ENCODE data around the gene RNF150.
"Not testable (repeated sequence)": the region's sequence is repeated elsewhere in the genome, so short reads cannot be mapped to it uniquely, and the experiment has no call there.

Gene RNF150

DNA sequence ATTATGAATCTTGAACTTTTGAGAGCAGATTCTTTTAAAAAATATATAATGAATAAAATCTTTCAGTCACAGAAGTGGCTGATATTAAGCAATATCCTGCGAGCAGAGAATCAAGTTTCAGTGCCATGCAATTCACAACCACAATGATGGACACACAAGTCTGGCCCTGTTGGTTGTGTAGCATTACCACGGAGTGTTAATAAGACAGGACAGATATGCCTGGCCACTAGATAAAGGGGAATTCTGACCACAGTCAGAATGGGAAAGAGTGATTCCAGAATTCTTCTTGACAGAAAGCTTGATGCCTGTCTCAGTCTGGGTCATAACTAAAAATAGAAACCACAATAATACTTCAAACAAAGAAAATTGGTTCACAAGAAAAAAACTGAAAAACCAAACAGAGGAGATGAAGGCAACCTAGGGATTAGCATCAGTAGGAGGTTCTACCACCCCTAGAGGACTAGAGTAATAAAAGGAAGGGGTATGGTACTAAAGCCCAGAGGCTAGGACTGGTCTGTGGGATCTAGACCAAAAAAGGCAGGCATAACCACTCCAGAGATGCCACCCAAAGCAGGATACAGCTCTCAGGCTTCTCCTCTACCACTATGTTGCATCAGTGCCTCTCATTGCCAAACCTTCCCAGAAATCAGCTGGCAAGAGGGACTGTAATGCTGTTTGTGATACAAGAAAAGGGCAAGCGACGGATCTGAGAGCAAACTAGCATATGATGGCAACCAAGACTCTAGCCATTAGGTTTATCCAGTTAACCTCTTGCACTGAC is 59.0 kb downstream of the RNF150 start:
- DNase-seq: no peak

DNA sequence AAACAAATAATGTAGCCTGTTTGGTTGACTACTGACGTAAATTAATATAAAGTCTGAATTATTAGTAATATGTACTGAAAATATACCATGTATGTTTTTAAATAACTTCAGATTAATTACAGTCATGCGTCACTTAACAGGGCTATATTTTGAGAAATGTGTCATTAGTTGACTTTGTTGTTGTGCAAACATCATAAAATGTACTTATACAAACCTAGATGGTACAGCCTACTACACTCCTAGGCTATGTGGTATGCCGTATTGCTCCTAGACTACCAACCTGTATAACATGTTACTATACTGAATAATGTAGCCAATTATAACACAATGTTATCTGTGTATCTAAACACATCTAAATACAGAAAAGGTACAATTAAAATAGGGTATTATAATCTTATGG is 66.6 kb downstream of the RNF150 start:
- DNase-seq: no peak

GRCh38 chr4:141065872-141066271 is 67.4 kb downstream of the RNF150 start:
- no peak for DNase-seq

GRCh38 chr4:141062651-141063050 is 70.6 kb downstream of the RNF150 start:
- no peak for DNase-seq

GRCh38 chr4:141058591-141059512 is 74.4 kb downstream of the RNF150 start:
- DNase-seq: no peak

DNA sequence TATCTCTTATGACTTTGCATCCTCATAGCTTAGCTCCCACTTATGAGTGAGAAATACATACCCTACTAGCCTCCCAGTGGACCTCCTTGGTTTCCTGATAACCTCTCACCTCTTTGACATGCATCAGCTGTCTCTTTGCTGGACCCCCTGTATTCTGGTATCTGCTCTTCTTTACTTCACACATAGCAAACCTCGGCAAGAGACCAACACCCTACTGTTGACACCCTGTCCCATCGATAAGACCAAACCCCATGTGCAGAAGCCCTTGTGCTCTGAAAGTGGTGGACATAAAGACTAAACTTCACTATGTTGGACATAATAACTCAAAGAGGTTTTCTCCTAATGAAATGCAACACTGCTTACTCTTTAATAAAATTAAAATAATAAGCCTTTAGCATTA is 75.7 kb downstream of the RNF150 start:
- DNase-seq: no peak

DNA sequence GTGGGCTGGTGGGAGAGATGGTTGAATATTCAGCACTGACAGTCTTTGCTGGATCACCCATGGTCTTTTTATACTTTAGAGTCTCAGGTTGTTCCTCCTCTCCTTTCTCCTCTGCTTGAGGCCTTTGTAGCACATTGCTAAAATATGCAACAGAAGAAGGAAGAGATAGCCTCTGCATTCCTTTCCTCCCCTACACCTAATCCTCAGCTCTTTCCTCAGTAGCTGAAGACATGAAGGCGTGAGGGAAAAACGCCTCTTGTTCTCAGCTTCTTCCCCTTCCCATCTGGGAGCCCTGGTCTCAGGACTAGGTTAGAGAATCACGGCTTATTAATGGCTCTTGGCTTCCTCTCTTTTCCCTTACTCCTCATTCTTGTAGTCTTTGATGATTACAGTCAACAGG is 76.8 kb downstream of the RNF150 start:
- no peak for DNase-seq

GRCh38 chr4:141054446-141054845 is 78.8 kb downstream of the RNF150 start:
- no peak for DNase-seq

DNA sequence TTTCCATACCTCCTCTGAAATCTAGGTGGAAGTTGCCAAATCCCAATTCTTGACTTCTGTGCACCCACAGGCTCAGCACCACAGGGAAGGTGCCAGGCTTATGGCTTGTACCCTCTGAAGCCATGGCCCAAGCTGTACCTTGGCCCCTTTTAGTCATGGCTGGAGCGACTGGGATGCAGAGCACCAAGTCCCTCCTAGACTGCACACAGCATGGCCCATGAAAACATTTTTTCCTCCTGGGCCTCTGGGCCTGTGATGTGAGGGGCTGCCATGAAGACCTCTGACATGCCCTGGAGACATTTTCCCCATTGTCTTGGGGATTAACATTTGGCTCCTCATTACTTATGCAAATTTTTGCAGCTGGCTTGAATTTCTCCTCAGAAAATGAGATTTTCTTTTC is 82.3 kb downstream of the RNF150 start:
- DNase-seq: not testable (repeated sequence)

DNA sequence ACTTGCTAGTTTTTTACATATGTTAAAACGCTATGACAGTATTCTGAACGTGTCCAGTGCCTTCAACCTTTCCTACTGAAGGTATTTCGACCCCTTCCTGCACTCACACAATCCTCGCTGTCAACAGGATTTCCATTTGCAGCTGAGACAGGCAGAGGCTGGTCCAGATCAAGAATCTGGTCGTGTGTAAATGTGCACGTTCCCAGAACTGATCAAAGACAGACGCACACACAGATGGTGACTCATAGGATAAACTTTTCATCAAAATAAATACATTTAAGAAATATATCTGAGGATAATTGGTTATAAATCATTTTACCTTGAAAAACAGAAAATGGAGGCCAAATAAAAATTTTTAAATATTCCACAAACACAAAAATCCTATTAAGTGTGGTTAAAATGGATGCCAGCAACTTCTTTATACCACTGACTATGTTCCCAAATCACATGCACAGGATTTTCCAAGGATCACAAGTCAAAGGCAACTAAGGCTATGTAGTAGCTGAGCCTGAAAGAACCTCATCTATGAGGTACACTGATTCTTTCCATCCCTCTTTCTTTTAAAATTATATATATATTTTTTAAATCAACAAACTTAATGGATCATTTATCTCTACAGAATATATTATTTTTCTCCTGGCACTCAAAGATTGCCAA is 85.9 kb downstream of the RNF150 start:
- DNase-seq: no peak

DNA sequence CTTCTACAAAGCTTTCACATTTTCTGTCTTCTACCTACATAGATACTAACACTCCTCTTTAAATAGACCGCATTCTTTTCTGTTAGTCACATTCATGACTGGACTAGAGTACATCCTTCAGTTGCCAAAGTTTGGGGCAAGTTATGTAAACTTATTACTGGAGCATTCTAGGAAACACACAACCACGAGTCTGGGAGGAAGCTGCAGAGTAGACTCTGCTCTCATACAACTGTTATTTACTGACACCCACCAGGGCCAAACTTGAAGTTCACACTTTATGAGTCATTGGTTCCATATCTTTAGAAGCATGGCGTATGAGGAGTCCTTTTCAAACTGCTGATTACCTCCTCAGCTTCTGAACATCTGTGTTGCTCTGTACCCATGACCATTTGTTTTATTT is 87.0 kb downstream of the RNF150 start:
- no peak for DNase-seq

- DNase-seq: no peak
Observed at GRCh38 chr4:141045848-141046247, 87.4 kb downstream of the RNF150 start.

- no peak for DNase-seq
Observed at GRCh38 chr4:141041021-141041476, 92.2 kb downstream of the RNF150 start.

- no peak for DNase-seq
Observed at GRCh38 chr4:141039156-141039555, 94.1 kb downstream of the RNF150 start.

DNA sequence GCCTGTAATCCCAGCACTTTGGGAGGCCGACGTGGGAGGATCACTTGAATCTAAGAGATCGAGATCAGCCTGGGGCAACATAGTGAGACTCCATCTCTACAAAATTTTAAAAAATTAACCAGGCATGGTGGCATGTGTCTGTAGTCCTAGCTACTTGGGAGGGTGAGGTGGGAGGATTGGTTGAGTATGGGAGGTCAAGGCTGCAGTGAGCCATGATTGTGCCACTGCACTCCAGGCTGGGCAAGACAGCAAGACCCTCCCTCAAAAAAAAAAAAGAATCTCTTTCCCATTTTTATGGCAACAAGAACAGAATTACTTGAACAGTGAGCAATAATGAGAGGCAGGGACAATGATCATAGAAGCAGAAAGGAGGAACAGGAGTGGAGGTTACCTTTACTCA is 94.8 kb downstream of the RNF150 start:
- DNase-seq: no peak

- no peak for DNase-seq
Observed at GRCh38 chr4:141037446-141037845, 95.8 kb downstream of the RNF150 start.

- no peak for DNase-seq
Observed at GRCh38 chr4:141036786-141037185, 96.5 kb downstream of the RNF150 start.

DNA sequence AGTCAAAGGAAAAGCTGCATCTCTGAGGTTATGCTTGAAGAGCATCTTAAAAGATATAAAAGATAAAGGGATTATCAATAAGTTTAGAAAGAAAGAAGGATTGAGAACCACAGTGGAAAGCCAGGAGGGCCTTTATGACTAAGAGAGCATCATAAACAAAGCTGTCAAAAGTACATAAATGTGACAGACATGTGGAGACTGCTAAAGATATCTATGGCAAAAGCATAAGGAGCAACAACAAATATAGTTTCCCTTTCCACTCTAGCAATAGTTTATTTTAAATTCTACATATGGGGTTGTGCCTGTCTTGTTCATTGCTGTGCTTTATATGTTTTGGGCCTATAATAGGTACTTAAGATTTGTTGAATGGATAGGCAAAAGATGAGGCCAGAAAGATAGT is 97.3 kb downstream of the RNF150 start:
- no peak for DNase-seq

DNA sequence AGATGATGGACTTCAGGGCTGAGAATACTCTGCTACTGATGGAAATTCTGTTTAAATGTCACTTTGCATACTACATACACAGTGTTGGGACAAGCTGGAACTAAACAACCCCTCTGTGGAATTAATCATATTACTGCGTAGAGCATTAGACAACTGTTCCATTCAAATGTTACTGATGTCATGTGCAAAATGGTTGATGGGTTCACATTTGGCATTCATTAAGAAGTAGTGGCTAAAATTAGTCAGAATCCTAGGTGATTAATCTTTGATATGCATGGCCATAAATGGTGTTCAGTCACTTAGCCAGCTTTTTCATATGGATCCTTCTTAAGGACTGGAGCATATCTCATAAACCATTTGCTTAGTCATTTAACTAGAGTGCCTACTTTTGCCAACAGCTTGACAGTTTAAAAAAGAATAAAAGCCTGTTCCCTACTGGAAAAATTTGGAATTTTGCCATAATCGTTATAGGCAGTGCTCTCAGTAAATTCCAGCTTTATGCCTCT is 105.2 kb downstream of the RNF150 start:
- peak; percentile 62 for DNase-seq

- peak; percentile 86 for DNase-seq
Observed at GRCh38 chr4:141027421-141027820, 105.8 kb downstream of the RNF150 start.

DNA sequence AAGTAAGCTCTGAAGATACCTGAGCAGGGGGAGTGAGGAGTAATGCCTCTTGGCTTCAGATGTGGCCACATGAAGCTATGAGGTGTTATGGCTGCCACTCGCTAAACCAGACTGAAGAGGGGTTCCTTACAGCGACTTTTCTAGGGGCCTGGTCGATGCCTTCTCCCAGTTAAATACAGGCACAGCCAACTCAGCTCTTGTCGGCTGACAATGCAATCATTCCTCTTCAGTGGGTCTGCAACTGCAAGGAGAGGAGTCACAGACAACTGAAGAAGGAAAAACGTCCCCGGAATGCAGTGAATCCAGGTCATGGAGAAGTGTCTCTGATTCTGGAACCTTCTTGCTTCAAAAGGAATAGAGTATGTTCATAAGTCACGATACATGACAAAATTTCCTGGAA is 106.4 kb downstream of the RNF150 start:
- DNase-seq: no peak

- DNase-seq: no peak
Observed at GRCh38 chr4:141023051-141023450, 110.2 kb downstream of the RNF150 start.

DNA sequence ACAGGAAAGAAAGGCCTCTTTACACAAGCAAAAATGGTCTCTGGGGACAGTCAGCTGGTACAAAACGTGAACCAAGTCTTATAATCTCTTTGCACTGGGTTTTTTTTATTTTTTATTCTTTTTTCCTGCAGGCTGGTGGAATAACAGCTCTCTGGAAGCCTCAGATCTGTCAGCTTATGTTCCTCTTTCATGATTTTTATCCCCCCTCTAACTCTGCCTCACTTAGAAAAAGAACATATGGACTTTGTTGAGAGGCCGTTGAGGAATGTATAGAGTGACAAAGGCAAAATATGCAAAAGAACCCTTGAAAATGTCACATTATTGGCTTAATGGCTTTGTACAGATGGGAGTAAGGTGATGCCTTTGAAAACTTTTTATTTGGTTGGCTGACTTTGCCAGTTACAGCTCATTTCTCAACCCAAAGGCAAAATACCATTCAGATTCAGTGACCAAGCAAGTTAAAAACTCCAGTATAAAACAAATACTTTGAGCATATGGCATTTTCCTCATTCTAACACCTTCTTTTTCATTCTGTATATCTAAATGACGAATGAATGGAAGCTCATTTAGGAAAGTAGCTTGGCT is 111.1 kb downstream of the RNF150 start:
- DNase-seq: no peak
